ENCODE measurements around the gene GCH1. TPM values are rescaled to one million over a fixed set of nuclear protein-coding genes. Genes with fewer than 3 reads are reported as not detected.
"Not testable (repeated sequence)": the region's sequence is repeated elsewhere in the genome, so short reads cannot be mapped to it uniquely, and the experiment has no call there.

The GCH1 gene
- total RNA-seq, 1 experiment from 2014 or later: 9.2 TPM

GRCh38 chr14:54926570-54926969, 23.9 kb upstream of the GCH1 start:
- POLR2A ChIA-PET; H3K4me3 Mint-ChIP-seq; H3K36me3 Mint-ChIP-seq; DNase-seq (ENCODE audit: low spot score); ATAC-seq; CTCF ChIA-PET; H3K9me3 Mint-ChIP-seq; H3K27ac Mint-ChIP-seq; H3K27me3 Mint-ChIP-seq (ENCODE audit: low read depth); H3K4me1 Mint-ChIP-seq: not testable (repeated sequence)

GRCh38 chr14:54922598-54922997, 20.0 kb upstream of the GCH1 start:
- POLR2A ChIA-PET: no interaction called here
- Mint-ChIP-seq H3K36me3 (no peaks in the 10 kb centered on the region), H3K27me3 (ENCODE audit: low read depth) (no peaks in the 10 kb centered on the region), H3K4me3 (no peak overlapping the region), H3K4me1 (no peaks in the 10 kb centered on the region), H3K27ac (no peak overlapping the region), H3K9me3 (no peaks in the 10 kb centered on the region)
- CTCF ChIA-PET: no interaction called here
- TF ChIP-seq AFF4 (CRISPR knock-in tag; IDR thresholded peaks at IDR 0.05; ENCODE audit: borderline replicate concordance) (no peak), SMAD3 (CRISPR knock-in tag; IDR thresholded peaks at IDR 0.05; ENCODE audit: borderline replicate concordance) (no peak), ARID4B (CRISPR knock-in tag; IDR thresholded peaks at IDR 0.05; ENCODE audit: borderline replicate concordance) (no peak), NFE2L1 (CRISPR knock-in tag; IDR thresholded peaks at IDR 0.05) (no peak), RORB (CRISPR knock-in tag; IDR thresholded peaks at IDR 0.05) (no peak), FOXJ3 (CRISPR knock-in tag; IDR thresholded peaks at IDR 0.05; ENCODE audit: borderline replicate concordance) (no peak), OVOL2 (CRISPR knock-in tag; IDR thresholded peaks at IDR 0.05; ENCODE audit: borderline replicate concordance) (no peak), CREM (CRISPR knock-in tag; IDR thresholded peaks at IDR 0.05) (no peak)
- ATAC-seq: no peak
- DNase-seq (ENCODE audit: low spot score): no peak

GRCh38 chr14:54920052-54920451, 17.4 kb upstream of the GCH1 start:
- no peak for ATAC-seq
- ChIA-PET CTCF (interaction anchor here (0.7 kb wide), 1 partner anchor 99 kb away, joined by 3 read pairs; no protein-coding TSS in a partner anchor), POLR2A (no interaction called here)
- no peak overlapping the region for H3K4me3 Mint-ChIP-seq
- H3K36me3 Mint-ChIP-seq: no peaks in the 10 kb centered on the region
- no peak for DNase-seq (ENCODE audit: low spot score)
- no peaks in the 10 kb centered on the region for H3K9me3 Mint-ChIP-seq
- no peaks in the 10 kb centered on the region for H3K4me1 Mint-ChIP-seq
- H3K27ac Mint-ChIP-seq: no peak overlapping the region
- H3K27me3 Mint-ChIP-seq (ENCODE audit: low read depth): no peaks in the 10 kb centered on the region
- TF ChIP-seq ZBTB21 (CRISPR knock-in tag; IDR thresholded peaks at IDR 0.05; ENCODE audit: borderline replicate concordance): no peak
- TF ChIP-seq ZNF317 (CRISPR knock-in tag; IDR thresholded peaks at IDR 0.05; ENCODE audit: borderline replicate concordance, low read depth): no peak
- TF ChIP-seq IRF1 (CRISPR knock-in tag; IDR thresholded peaks at IDR 0.05): no peak
- TF ChIP-seq MLX (CRISPR knock-in tag; IDR thresholded peaks at IDR 0.05): no peak
- no peak for TF ChIP-seq ZNF121 (CRISPR knock-in tag; IDR thresholded peaks at IDR 0.05)
- no peak for TF ChIP-seq TCF7 (CRISPR knock-in tag; IDR thresholded peaks at IDR 0.05; ENCODE audit: low read depth)
- TF ChIP-seq SOX15 (CRISPR knock-in tag; IDR thresholded peaks at IDR 0.05): no peak
- TF ChIP-seq ZNF281 (CRISPR knock-in tag; IDR thresholded peaks at IDR 0.05): no peak
- TF ChIP-seq NFE2L1 (CRISPR knock-in tag; IDR thresholded peaks at IDR 0.05): no peak
